HepG2 (cell line): Measurements from ENCODE around the gene SLC22A5. TPM values are rescaled to one million over a fixed set of nuclear protein-coding genes. Genes with fewer than 3 reads are reported as not detected.

ENCODE experiments used
- ATAC-seq: fragments of 200-7000 bp; cut with Tn5 transposase; 3 replicates; pipeline ENCODE4 v1.9.1; 2020; ENCODE audit warnings: mild to moderate bottlenecking, moderate library complexity
- BruUV-seq: library from RNA; stranded (reverse); fragments of 400-500 nt; replicated peaks from 2 replicates; lab custom pipeline; 2021; lab: Mats Ljungman, UMichigan
- CTCF ChIA-PET: fragments of 300-600 bp; formaldehyde crosslinking; extraction: SDS; loops from one replicate; lab custom pipeline; 2021; ENCODE audit warnings: low total read pairs, inconsistent platforms, low intra/inter-chr PET ratio; lab: Yijun Ruan, JAX
- POLR2A ChIA-PET: fragments of 350-600 bp; sonication (Branson Sonifier 250); formaldehyde crosslinking; loops from one replicate; lab custom pipeline; 2020; ENCODE audit warnings: antibody characterized with exemption, inconsistent platforms; lab: Yijun Ruan, JAX
- DNase-seq: peaks from one replicate; pipeline ENCODE4 v3.0.0-alpha.2; 2015; ENCODE audit warnings: low spot score
- FAIRE-seq: peaks from 3 replicates; lab custom pipeline; 2011; peaks lifted over from hg19 to GRCh38; lab: Jason Lieb, UNC
- H2AFZ ChIP-seq: one replicate; pipeline ENCODE4 v1.6.1; 2011; ENCODE audit warnings: low read length, inconsistent platforms
- H3K27ac ChIP-seq: fragments of 300-600 bp; 3 replicates; pipeline ENCODE4 v1.8.0; 2011; ENCODE audit warnings: mixed run types, mild to moderate bottlenecking, mixed read lengths, low read length, inconsistent platforms; ENCODE audit not compliant: insufficient read depth; ENCODE audit errors: extremely low read length
- H3K27me3 ChIP-seq, 2 experiments: fragments of 200-600 bp in 1 of 2; 2 replicates in 1 of 2; 3 replicates in 1 of 2; pipeline versions ENCODE4 v1.6.0 to v1.8.0; 2011; ENCODE audit warnings: low read length in 2 of 2, mild to moderate bottlenecking in 2 of 2, moderate library complexity in 2 of 2, inconsistent platforms in 1 of 2; ENCODE audit not compliant: insufficient read depth in 2 of 2, control insufficient read depth in 1 of 2
- H3K36me3 ChIP-seq, 2 experiments: fragments of 200-600 bp in 1 of 2; replicated peaks in 1 of 2; 2 replicates in 1 of 2; 3 replicates in 1 of 2; pipeline versions ENCODE4 v1.5.1 to v1.8.0; 2011; ENCODE audit warnings: low read length in 2 of 2, inconsistent platforms in 1 of 2; ENCODE audit not compliant: insufficient read depth in 2 of 2, control insufficient read depth in 1 of 2
- H3K4me1 ChIP-seq: 2 replicates; pipeline ENCODE4 v1.5.1; 2012; ENCODE audit warnings: low read length, inconsistent platforms; ENCODE audit not compliant: insufficient read depth
- H3K4me2 ChIP-seq: 2 replicates; pipeline ENCODE4 v1.6.0; 2011; ENCODE audit warnings: low read depth, low read length, inconsistent platforms
- H3K4me3 ChIP-seq, 3 experiments: fragments of 200-600 bp in 1 of 3; sonication (generic), shearing (Covaris generic) in 1 of 3; replicated peaks in 1 of 3; 2 replicates each; pipeline ENCODE4 v1.5.1; 2011 to 2016; ENCODE audit warnings: low read length in 3 of 3, inconsistent platforms in 2 of 3, low read depth in 2 of 3, mild to moderate bottlenecking in 2 of 3, control low read depth in 1 of 3, mixed read lengths in 1 of 3; ENCODE audit not compliant: insufficient read depth in 1 of 3
- H3K79me2 ChIP-seq: one replicate; pipeline ENCODE4 v1.6.1; 2011; ENCODE audit warnings: low read length, inconsistent platforms; ENCODE audit not compliant: insufficient read depth
- H3K9ac ChIP-seq: 2 replicates; pipeline ENCODE4 v1.6.0; 2011; ENCODE audit warnings: mild to moderate bottlenecking, low read depth, low read length, inconsistent platforms; ENCODE audit not compliant: insufficient read depth
- H3K9me3 ChIP-seq: 2 replicates; pipeline ENCODE4 v1.5.1; 2012; ENCODE audit warnings: mild to moderate bottlenecking, low read length
- H4K20me1 ChIP-seq: 2 replicates; pipeline ENCODE4 v1.6.0; 2011; ENCODE audit warnings: inconsistent platforms, mild to moderate bottlenecking, low read length, moderate library complexity; ENCODE audit not compliant: insufficient read depth
- CAMTA2 ChIP-seq: sonication (generic); formaldehyde crosslinking; IDR thresholded peaks from 2 replicates; pipeline ENCODE4 v1.4.0; 2020; ENCODE audit warnings: mild to moderate bottlenecking, missing genetic modification reagents, borderline replicate concordance
- EED ChIP-seq: sonication (generic); formaldehyde crosslinking; IDR thresholded peaks from 2 replicates; pipeline ENCODE4 v1.5.0; 2020; ENCODE audit warnings: mild to moderate bottlenecking, missing genetic modification reagents
- HDAC6 ChIP-seq: fragments of 200-600 bp; sonication (generic); IDR thresholded peaks from 2 replicates; pipeline ENCODE4 v1.7.0; 2017; ENCODE audit warnings: mild to moderate bottlenecking, antibody characterized with exemption, low read length, low read depth
- HHEX ChIP-seq: IDR thresholded peaks from 2 replicates; pipeline ENCODE4 v1.6.1; 2016; ENCODE audit warnings: control low read depth
- KDM4B ChIP-seq: sonication (generic); formaldehyde crosslinking; IDR thresholded peaks from 2 replicates; pipeline ENCODE4 v1.4.0; 2020; ENCODE audit warnings: missing genetic modification reagents
- NCOA1 ChIP-seq: sonication (generic); formaldehyde crosslinking; IDR thresholded peaks from 2 replicates; pipeline ENCODE4 v1.9.0; 2021; ENCODE audit warnings: missing genetic modification reagents
- PAF1 ChIP-seq: IDR thresholded peaks from 2 replicates; pipeline ENCODE4 v1.6.1; 2016; ENCODE audit warnings: missing genetic modification reagents, missing compliant biosample characterization
- SIX1 ChIP-seq: sonication (generic); formaldehyde crosslinking; IDR thresholded peaks from 2 replicates; pipeline ENCODE4 v1.4.0; 2020; ENCODE audit warnings: missing genetic modification reagents, borderline replicate concordance
- SOX5 ChIP-seq: IDR thresholded peaks from 2 replicates; pipeline ENCODE4 v1.6.1; 2016; ENCODE audit warnings: borderline replicate concordance
- SRF ChIP-seq: IDR thresholded peaks from 2 replicates; pipeline ENCODE4 v1.6.1; 2011; ENCODE audit warnings: mild to moderate bottlenecking, low read depth, low read length, moderate library complexity
- THAP8 ChIP-seq: sonication (generic); formaldehyde crosslinking; IDR thresholded peaks from 2 replicates; pipeline ENCODE4 v1.5.1; 2020; ENCODE audit warnings: missing genetic modification reagents, mild to moderate bottlenecking, borderline replicate concordance
- THRA ChIP-seq: sonication (generic); formaldehyde crosslinking; IDR thresholded peaks from 2 replicates; pipeline ENCODE4 v1.4.0; 2020; ENCODE audit warnings: missing genetic modification reagents, borderline replicate concordance
- TOPORS ChIP-seq: sonication (generic); formaldehyde crosslinking; IDR thresholded peaks from 2 replicates; pipeline ENCODE4 v1.8.0; 2023; ENCODE audit warnings: mild to moderate bottlenecking, missing genetic modification reagents
- U2AF2 ChIP-seq: fragments of 200-400 bp; formaldehyde crosslinking; IDR thresholded peaks from 2 replicates; pipeline ENCODE4 v1.6.1; 2017; ENCODE audit warnings: low read depth, mild to moderate bottlenecking, low read length
- ZNF451 ChIP-seq: sonication (generic); formaldehyde crosslinking; IDR thresholded peaks from 2 replicates; pipeline ENCODE4 v1.5.0; 2020; ENCODE audit warnings: mild to moderate bottlenecking, missing genetic modification reagents
- ZNF589 ChIP-seq: sonication (generic); formaldehyde crosslinking; conservative IDR thresholded peaks from 2 replicates; pipeline ENCODE4 v1.8.0; 2022; ENCODE audit warnings: mild to moderate bottlenecking, moderate library complexity, missing genetic modification reagents
- ZNF660 ChIP-seq: sonication (generic); formaldehyde crosslinking; IDR thresholded peaks from 2 replicates; pipeline ENCODE4 v1.5.1; 2020; ENCODE audit warnings: mild to moderate bottlenecking, low read depth, missing genetic modification reagents, borderline replicate concordance
- WGBS: methylation state at CpG from one replicate; pipeline ENCODE4 v1.1.6; 2017; ENCODE audit warnings: low lambda C conversion rate; 5-methylcytosine and 5-hydroxymethylcytosine counted together
- in situ Hi-C: cut with HindIII; loops from 2 replicates; pipeline ENCODE4 v1.10.0; 2017; ENCODE audit warnings: low pct_unique_long_range_greater_than_20kb; ENCODE audit not compliant: extremely low pct_ligation_motif_present
- intact Hi-C: fragments of 100-400 bp; cut with micrococcal nuclease; formaldehyde crosslinking; loops from one replicate; pipeline ENCODE4 v1.10.0; 2022; ENCODE audit not compliant: unreplicated experiment
- polyA plus RNA-seq, 8 experiments: library from polyadenylated mRNA; depleted of rRNA in 3 of 8; stranded (reverse) in 7 of 8; unstranded in 1 of 8; fragments of >200 nt; fragmentation: Illumina TruSeq in 4 of 8; extraction: Trizol in 4 of 8; gene quantifications; 2 replicates each; pipeline versions ENCODE4 v1.2.1 to v1.2.3, GENCODE V29; 2011 to 2016; ENCODE audit warnings: low read depth in 4 of 8, missing spikeins in 1 of 8, mixed read lengths in 1 of 8; ENCODE audit not compliant: insufficient read depth in 1 of 8
- total RNA-seq, 5 experiments: library from RNA; depleted of rRNA; stranded (reverse); fragments of >200 nt; fragmentation: Illumina TruSeq; extraction: Trizol; gene quantifications; 2 replicates each; pipeline ENCODE4 v1.2.3, GENCODE V29; 2016; ENCODE audit warnings: low read depth in 1 of 5
- TF ChIP-seq, protein P1 (sequence below): sonication (generic); formaldehyde crosslinking; IDR thresholded peaks from 2 replicates; pipeline ENCODE4 v1.4.0; 2020; ENCODE audit warnings: missing genetic modification reagents

The SLC22A5 gene
- total and polyA plus RNA-seq, 2 of the 13 experiments (the other 11 are each of a cell fraction or from before 2014, with no cell fraction given): 7.1 to 15.1 TPM

DNA sequence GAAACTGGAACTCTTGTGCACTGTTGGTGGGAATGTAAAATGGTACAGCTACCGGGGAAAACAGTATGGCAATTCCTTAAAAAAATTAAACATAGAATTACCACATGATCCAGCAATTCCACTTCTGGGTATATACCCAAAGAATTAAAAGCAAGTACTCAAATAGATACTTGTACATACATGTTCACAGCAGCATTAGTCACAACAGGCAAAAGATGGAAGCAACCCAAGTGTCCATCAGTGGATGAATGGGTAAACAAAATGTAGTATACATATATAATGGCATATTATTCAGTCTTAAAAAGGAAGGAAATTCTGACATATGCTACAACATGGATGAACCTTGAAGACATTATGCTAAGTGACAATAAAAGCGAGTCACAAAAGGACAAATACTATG is 7.4 kb upstream of the SLC22A5 start:
- Histone ChIP-seq H3K79me2 (no peaks in the 10 kb centered on the region), H4K20me1 (no peaks in the 10 kb centered on the region), H3K36me3 (no peaks in the 10 kb centered on the region; a peak in 1 of 5 replicates), H3K27ac (no peak overlapping the region), H3K27me3 (no peaks in the 10 kb centered on the region), H3K9ac (no peak overlapping the region), H3K4me2 (no peak overlapping the region), H3K9me3 (no peaks in the 10 kb centered on the region), H3K4me1 (no peaks in the 10 kb centered on the region), H2AFZ (no peak overlapping the region), H3K4me3 (no peak overlapping the region)
- intact Hi-C loops: no loop called here
- in situ Hi-C loops: no loop called here
- ATAC-seq (no peak), DNase-seq (no peak), FAIRE-seq (no peak)
- no TSS peak for BruUV-seq
- ChIA-PET CTCF (no interaction called here), POLR2A (no interaction called here)
- TF ChIP-seq THAP8 (CRISPR knock-in tag) (no peak), SOX5 (CRISPR knock-in tag) (no peak), PAF1 (no peak), SRF (no peak), THRA (CRISPR knock-in tag) (no peak), HHEX (CRISPR knock-in tag) (no peak), KDM4B (CRISPR knock-in tag) (no peak), EED (no peak), HDAC6 (no peak), NCOA1 (CRISPR knock-in tag) (no peak), SIX1 (CRISPR knock-in tag) (no peak), ZNF451 (CRISPR knock-in tag) (no peak), CAMTA2 (CRISPR knock-in tag) (no peak), ZNF660 (CRISPR knock-in tag) (no peak), ZNF589 (no peak), TOPORS (CRISPR knock-in tag) (no peak), U2AF2 (no peak)
- TF ChIP-seq, protein P1, sequence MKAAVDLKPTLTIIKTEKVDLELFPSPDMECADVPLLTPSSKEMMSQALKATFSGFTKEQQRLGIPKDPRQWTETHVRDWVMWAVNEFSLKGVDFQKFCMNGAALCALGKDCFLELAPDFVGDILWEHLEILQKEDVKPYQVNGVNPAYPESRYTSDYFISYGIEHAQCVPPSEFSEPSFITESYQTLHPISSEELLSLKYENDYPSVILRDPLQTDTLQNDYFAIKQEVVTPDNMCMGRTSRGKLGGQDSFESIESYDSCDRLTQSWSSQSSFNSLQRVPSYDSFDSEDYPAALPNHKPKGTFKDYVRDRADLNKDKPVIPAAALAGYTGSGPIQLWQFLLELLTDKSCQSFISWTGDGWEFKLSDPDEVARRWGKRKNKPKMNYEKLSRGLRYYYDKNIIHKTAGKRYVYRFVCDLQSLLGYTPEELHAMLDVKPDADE (CRISPR knock-in tag): no peak
- WGBS: 94% methylated on average over 2 of the region's 2 CpGs
